ENCODE data around the gene HDAC10. TPM values are rescaled to one million over a fixed set of nuclear protein-coding genes. Genes with fewer than 3 reads are reported as not detected.

Gene HDAC10
- total RNA-seq, 2 donors from 2014 or later: 55.2 to 60.0 TPM

DNA sequence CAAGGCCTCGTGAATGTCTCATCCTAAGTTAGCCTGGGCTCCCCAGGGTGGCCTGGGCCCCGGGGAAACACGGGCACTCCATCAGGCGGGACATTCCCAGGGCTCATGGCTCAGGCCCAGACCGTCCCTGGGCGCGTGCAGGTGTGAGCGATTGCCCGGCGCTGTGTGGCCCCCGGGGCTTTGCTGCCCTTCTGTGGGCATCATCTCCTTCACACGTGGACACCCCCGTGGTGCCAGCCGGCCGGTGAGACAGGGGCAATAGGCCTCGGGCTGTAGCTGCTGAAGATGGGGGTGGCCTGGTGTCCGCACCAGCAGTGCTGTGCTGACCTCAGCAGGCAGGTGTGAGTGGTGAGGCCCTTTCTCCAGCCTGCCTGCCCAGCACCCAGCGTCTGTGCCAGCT lies 54.8 kb downstream of the HDAC10 start:
- TF ChIP-seq, protein P1, sequence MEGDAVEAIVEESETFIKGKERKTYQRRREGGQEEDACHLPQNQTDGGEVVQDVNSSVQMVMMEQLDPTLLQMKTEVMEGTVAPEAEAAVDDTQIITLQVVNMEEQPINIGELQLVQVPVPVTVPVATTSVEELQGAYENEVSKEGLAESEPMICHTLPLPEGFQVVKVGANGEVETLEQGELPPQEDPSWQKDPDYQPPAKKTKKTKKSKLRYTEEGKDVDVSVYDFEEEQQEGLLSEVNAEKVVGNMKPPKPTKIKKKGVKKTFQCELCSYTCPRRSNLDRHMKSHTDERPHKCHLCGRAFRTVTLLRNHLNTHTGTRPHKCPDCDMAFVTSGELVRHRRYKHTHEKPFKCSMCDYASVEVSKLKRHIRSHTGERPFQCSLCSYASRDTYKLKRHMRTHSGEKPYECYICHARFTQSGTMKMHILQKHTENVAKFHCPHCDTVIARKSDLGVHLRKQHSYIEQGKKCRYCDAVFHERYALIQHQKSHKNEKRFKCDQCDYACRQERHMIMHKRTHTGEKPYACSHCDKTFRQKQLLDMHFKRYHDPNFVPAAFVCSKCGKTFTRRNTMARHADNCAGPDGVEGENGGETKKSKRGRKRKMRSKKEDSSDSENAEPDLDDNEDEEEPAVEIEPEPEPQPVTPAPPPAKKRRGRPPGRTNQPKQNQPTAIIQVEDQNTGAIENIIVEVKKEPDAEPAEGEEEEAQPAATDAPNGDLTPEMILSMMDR (IDR thresholded peaks at IDR 0.05): no peak
- DNase-seq (ENCODE audit: low spot score) (no peak), ATAC-seq (ENCODE audit: insufficient number of reproducible peaks, low FRiP score, low read depth) (no peak)
- Histone ChIP-seq H3K9me3 (no peaks in the 10 kb centered on the region), H3K4me1 (ENCODE audit: control insufficient read depth in 1 of 2, low read depth in 2 of 2) (peaks cover 6 to 15% of the 10 kb centered on the region in 2 donors), H3K36me3 (peaks cover 8% of the 10 kb centered on the region), H3K4me3 (no peak overlapping the region), H3K27me3 (replicated peaks; ENCODE audit: insufficient read depth) (no peaks in the 10 kb centered on the region), H3K27ac (no peak overlapping the region)

Other genes starting within 250 kb of the HDAC10 start
- not detected for gene IL17REL, start 238.5 kb downstream of the HDAC10 start, total RNA-seq
- gene TTLL8, start 193.0 kb downstream of the HDAC10 start, total RNA-seq: not detected
- 1 to 10 TPM; 1.6 to 4.3 TPM for gene MLC1, start 165.8 kb downstream of the HDAC10 start, total RNA-seq
- 1 to 10 TPM; 4.6 to 7.4 TPM for gene MOV10L1, start 161.3 kb downstream of the HDAC10 start, total RNA-seq
- 1 to 10 TPM; 2.5 to 4.1 TPM for gene PANX2, start 80.5 kb downstream of the HDAC10 start, total RNA-seq
- 10 to 100 TPM; 31.7 to 40.6 TPM for gene TRABD, start 65.4 kb downstream of the HDAC10 start, total RNA-seq
- 10 to 100 TPM; 25.6 to 41.0 TPM for gene SELENOO, start 50.3 kb downstream of the HDAC10 start, total RNA-seq
- 10 to 100 TPM; 52.3 to 80.1 TPM for gene TUBGCP6, start 6.2 kb downstream of the HDAC10 start, total RNA-seq
- 10 to 100 TPM in 1 of 2 donors, 1 to 10 TPM in 1; 8.9 to 10.4 TPM for gene MAPK12, start 10.4 kb upstream of the HDAC10 start, total RNA-seq
- 1 to 10 TPM; 5.8 to 8.8 TPM for gene MAPK11, start 19.1 kb upstream of the HDAC10 start, total RNA-seq
- gene PLXNB2, start 56.4 kb upstream of the HDAC10 start, total RNA-seq: 100 to 1,000 TPM; 169 to 218 TPM
- gene DENND6B, start 75.7 kb upstream of the HDAC10 start, total RNA-seq: 1 to 10 TPM; 4.2 to 6.0 TPM
- gene PPP6R2, start 92.1 kb upstream of the HDAC10 start, total RNA-seq: 10 to 100 TPM; 61.2 to 73.6 TPM
- gene SBF1, start 223.8 kb upstream of the HDAC10 start, total RNA-seq: 10 to 100 TPM; 72.9 to 99.9 TPM
- gene ADM2, start 230.3 kb upstream of the HDAC10 start, total RNA-seq: under 1 TPM in 1 of 2 donors, not detected in 1; 0.14 TPM
- gene MIOX, start 235.6 kb upstream of the HDAC10 start, total RNA-seq: not detected